HG03439 (cell line): ENCODE data around the gene HES6.

ENCODE experiments used
- ATAC-seq: cut with Tn5 transposase; IDR thresholded peaks from one replicate; pipeline ENCODE4 v1.9.1; 2021; ENCODE audit warnings: mild to moderate bottlenecking, moderate library complexity; ENCODE audit not compliant: unreplicated experiment

The HES6 gene

GRCh38 chr2:238203094-238203972 is 36.5 kb downstream of the HES6 start, which contains the start of gene ILKAP:
Gene ILKAP, minus strand, starts transcription at chr2:238203695. Its CDS starts 142 bp downstream, at chr2:238203553.
- ATAC-seq, result peak; percentile 93

DNA sequence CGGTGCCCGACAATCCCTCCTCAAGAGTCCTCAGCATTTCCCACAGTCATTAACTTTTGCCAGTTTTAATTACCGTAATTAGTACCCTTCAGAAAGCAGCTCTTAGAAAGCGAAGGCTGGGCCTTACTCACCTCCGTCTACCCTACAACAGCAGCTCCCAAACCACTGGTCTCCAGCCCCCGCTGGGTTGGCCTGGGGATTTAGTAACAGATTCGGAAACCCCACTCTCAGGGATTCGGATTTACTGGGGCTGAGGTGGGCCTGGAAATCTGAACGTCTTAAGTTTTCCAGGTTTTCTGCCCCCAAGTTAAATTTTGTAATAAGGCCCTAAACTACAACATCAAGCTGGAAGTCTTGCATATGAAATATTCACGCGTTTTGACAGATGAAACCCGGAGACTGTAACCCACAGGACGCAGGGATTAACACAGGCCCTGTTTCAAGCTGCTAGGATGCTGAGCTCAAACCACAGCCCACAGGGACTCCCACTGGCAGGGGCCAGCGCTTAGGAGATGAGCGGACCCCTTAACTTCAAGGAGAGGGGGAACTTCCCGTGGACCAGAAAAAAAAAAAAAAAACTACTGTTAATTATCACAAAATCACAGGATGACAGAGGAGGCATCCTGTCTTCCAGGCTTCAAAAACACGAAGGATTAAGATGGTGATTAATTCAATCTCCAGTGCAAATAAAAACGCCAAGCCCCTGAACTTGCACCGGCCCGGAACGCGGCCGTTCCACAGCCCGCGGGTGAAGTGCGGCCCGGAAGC is 37.3 kb downstream of the HES6 start:
- no peak for ATAC-seq

- no peak for ATAC-seq
Measured at GRCh38 chr2:238190445-238190844, 49.4 kb downstream of the HES6 start.
